ENCODE results near the gene FYCO1. TPM values are rescaled to one million over a fixed set of nuclear protein-coding genes. Genes with fewer than 3 reads are reported as not detected.
A peak's percentile ranks its signal among the peaks of the same experiment; 100 is the strongest.

The FYCO1 gene
- total and polyA plus RNA-seq, 10 of the 15 experiments (the other 5 are each of a cell fraction or from before 2014, with no cell fraction given), result 1.5 to 8.4 (median 6.5) TPM

DNA sequence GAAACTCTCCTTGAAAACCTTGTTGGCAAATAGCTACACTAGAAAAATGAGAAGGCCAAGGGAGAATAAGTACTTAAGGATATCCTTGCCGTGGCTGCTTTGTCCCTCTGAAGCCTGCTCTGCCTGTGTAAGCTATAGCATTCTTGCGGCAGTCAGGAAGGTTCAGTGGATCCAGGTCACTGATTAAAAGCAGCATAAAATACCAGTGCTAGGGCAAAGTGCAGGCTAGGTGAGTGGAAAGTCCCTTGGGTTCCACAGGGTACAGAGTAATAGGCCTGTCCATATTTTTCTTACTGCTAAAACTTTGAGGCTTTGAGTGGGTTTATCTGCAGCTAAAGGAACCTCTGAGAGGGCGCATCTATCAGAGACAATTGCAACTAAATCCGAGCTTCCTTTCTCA is 42.1 kb downstream of the FYCO1 start:
- ChIA-PET CTCF (interaction anchor here (0.6 to 5.9 kb wide), 13 partner anchors 10 to 210 kb away, joined by 3 to 53 read pairs (median 3); partner anchors contain the start of gene FYCO1), RAD21 (ENCODE audit: unreplicated experiment) (interaction anchor here (0.9 to 2.2 kb wide), 5 partner anchors 8 to 123 kb away, joined by 4 to 11 read pairs (median 5); no protein-coding TSS in a partner anchor), SMC1A (ENCODE audit: uncharacterized antibody, unreplicated experiment) (interaction anchor here (0.7 to 5.0 kb wide), 9 partner anchors 11 to 135 kb away, joined by 3 to 39 read pairs (median 5); no protein-coding TSS in a partner anchor), POLR2A (interaction anchor here (0.6 to 2.0 kb wide), 4 partner anchors 8 to 248 kb away, joined by 3 to 7 read pairs (median 4); no protein-coding TSS in a partner anchor)
- Histone ChIP-seq H3K4me3 (no peak overlapping the region), H2AFZ (ENCODE audit: control insufficient read depth, low read depth, low read length) (no peak overlapping the region), H4K20me1 (ENCODE audit: control insufficient read depth, insufficient read depth) (no peaks in the 10 kb centered on the region), H3K27me3 (replicated peaks in 1 of 2; ENCODE audit: control insufficient read depth in 2 of 2, insufficient read depth in 2 of 2, low read length in 1 of 2) (no peaks in the 10 kb centered on the region), H3K27ac (ENCODE audit: control insufficient read depth, insufficient read depth) (no peak overlapping the region), H3K9me3 (replicated peaks; ENCODE audit: control insufficient read depth, insufficient read depth, low read length) (no peaks in the 10 kb centered on the region), H3K4me2 (ENCODE audit: control insufficient read depth, insufficient read depth) (no peak overlapping the region), H3K9ac (ENCODE audit: control insufficient read depth, insufficient read depth, low read length) (no peak overlapping the region), H3K4me1 (ENCODE audit: control insufficient read depth, insufficient read depth, low read length) (no peaks in the 10 kb centered on the region), H3K36me3 (ENCODE audit: control insufficient read depth in 2 of 2, insufficient read depth in 2 of 2, low read length in 1 of 2) (peaks cover 22 to 39% of the 10 kb centered on the region in 2 experiments), H3K79me2 (ENCODE audit: control insufficient read depth, insufficient read depth, low read length) (no peaks in the 10 kb centered on the region)
- FAIRE-seq, result no peak
- ATAC-seq, result peak; percentile 71
- DNase-seq (ENCODE audit: low read depth, low spot score), result no peak
- intact Hi-C loops (cut with micrococcal nuclease; ENCODE audit: unreplicated experiment) (no loop called here), in situ Hi-C loops (cut with MboI) (no loop called here)
- 86% methylated on average over 4 of the region's 4 CpGs for WGBS (ENCODE audit: insufficient coverage, insufficient replicate concordance, low lambda C conversion rate, missing lambda C conversion rate)
- no TSS peak for BruUV-seq (replicated peaks)
- TF ChIP-seq RAD51 (IDR thresholded peaks at IDR 0.05) (no peak), ZNF687 (IDR thresholded peaks at IDR 0.05) (peak; percentile 32; the same call in 1 of the 2 replicates)

Data from GM12878 (cell line).